ENCODE results near the gene NUP98.
A peak's percentile ranks its signal among the peaks of the same experiment; 100 is the strongest.
"Not testable (repeated sequence)": the region's sequence is repeated elsewhere in the genome, so short reads cannot be mapped to it uniquely, and the experiment has no call there.

Gene NUP98

DNA sequence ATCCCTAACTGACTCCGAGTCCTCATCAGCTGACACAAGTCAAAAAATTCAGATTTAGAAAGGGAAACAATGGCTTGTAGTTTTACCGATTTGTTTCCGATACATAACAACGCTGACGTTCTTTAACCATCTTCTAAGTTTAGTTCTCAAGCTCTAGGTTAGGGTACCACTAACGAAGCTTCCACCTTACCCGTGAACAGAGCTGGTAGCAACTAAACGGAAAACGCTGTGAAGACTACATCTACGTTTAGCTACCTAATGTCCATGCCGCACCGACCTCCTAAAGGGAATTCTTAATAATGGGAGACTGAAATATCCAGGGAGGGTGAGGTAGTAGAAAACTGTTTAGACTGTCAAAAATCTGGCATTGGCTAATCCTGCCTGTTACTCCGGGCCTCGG is 1.0 kb downstream of the NUP98 start:
- no peak for DNase-seq

DNA sequence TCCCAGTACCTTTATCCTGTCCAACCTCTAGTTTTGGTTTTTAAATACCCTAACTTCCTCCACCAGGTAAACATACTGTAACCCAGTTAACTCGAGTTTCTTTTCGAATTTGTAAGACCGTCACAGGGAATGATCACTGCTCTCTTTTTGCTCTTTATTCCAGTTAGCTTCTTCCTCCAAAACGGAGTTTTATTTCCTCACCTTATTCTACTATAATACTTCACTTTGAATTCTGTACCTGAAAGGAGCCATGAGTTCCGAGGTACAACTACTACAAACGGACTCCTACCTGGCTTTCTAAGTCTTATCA is 1.4 kb downstream of the NUP98 start:
- DNase-seq: no peak

GRCh38 chr11:3795131-3796001 is 2.0 kb downstream of the NUP98 start:
- no peak for DNase-seq

- not testable (repeated sequence) for DNase-seq
Observed at GRCh38 chr11:3794387-3794786, 3.0 kb downstream of the NUP98 start.

DNA sequence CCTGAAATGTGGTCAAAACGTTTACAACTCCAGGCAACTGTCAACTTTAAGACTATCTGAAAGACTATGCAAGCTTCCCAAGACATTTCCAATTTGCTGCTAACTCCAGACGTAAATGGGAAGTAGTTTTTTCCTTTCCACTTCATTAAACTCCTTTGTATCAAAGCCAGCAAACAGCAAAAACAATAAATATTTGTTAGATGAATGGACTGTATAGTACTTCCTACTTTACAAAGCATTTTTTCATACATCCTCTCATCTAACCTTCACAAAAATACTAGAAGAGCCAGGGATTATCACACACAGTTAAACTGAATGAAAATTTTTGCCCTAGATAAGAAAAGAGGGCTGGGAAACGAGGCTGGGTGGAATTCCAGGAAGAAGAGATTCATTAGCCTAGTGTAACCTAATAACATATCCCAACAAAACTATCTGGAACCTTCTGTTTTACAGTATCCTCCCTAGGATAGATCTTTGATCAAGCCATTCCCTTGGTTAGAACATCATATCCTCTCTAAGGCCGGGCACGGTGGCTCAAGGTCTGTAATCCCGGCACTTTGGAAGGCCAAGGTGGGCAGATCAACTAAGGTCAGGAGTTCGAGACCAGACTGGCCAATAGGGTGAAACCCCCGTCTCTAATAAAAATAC is 10.4 kb downstream of the NUP98 start:
- DNase-seq: no peak

DNA sequence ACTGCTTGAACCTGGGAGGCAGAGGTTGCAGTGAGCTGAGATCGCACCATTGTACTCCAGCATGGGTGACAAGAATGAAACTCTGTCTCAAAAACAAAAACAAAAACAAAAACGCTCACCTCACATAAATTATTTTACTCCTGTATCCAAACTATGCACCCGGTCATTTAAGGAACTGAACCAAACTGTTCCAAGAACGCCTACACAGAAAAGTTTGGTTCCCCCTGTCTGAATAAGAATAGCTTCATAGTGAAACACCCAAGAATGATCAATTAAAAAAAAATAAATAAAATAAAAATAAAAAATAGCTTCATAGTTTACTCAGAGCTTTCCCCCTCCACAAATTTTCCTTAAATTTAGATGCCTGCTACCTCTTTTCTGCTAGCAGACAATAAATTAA is 13.7 kb downstream of the NUP98 start:
- no peak for DNase-seq

DNA sequence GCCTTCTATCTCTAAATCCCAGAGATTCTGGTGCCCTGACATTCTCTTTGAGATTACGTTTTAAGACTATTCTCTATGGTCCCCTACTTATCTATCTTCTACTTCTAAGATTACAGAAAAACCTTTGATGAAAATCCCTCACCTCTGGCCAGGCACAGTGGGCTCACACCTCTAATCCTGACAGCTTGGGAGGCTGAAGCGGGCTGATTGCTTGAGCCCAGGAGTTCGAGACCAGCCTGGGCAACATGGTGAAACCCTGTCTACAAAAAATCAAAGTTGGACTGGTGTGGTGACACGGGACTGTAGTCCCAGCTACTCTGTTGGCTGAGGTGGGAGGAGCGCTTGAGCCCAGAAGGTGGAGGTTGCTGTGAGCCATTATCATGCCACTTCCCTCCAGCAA is 14.4 kb downstream of the NUP98 start:
- no peak for DNase-seq

- peak; percentile 25 for DNase-seq
Observed at GRCh38 chr11:3781423-3781822, 15.9 kb downstream of the NUP98 start.

DNA sequence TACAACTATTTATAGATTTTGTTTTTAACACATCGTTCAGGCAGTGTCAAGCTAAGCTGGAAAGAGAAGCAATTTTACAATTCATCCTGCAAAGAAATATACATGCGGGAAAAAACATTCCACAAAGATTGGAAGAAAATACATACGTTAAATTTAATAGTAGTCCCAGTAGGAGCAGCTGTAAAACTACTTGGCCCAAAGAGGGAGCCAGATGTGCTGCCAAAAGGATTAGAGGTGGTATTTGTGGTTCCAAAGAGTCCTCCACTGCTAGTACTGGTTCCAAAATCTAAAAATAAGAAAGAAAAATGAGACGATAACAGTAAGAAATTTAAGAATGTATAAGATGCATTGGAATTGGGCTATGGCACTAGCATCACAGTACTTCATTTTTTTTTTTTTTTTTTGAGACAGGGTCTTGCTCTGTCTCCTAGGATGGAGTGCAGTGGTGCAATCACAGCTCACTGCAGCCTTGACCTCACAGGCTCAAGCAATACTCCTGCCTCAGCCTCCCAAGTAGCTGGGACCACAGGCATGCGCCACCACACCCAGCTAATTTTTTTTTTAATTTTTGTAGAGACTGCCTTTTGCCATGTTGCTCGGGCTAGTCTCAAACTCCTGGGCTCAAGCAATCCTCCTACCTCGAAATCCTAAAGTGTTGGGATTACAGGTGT is 21.5 kb downstream of the NUP98 start:
- DNase-seq: peak; percentile 28

GRCh38 chr11:3773180-3773579 is 24.2 kb downstream of the NUP98 start:
- DNase-seq: no peak

GRCh38 chr11:3767536-3767935 is 29.8 kb downstream of the NUP98 start:
- DNase-seq: no peak

GRCh38 chr11:3766836-3767235 is 30.5 kb downstream of the NUP98 start:
- not testable (repeated sequence) for DNase-seq

GRCh38 chr11:3764266-3764665 is 33.1 kb downstream of the NUP98 start:
- DNase-seq: no peak

GRCh38 chr11:3755151-3755550 is 42.2 kb downstream of the NUP98 start:
- DNase-seq: no peak

GRCh38 chr11:3753110-3753509 is 44.2 kb downstream of the NUP98 start:
- DNase-seq: no peak

- peak; percentile 56 for DNase-seq
Observed at GRCh38 chr11:3747704-3748103, 49.6 kb downstream of the NUP98 start.

DNA sequence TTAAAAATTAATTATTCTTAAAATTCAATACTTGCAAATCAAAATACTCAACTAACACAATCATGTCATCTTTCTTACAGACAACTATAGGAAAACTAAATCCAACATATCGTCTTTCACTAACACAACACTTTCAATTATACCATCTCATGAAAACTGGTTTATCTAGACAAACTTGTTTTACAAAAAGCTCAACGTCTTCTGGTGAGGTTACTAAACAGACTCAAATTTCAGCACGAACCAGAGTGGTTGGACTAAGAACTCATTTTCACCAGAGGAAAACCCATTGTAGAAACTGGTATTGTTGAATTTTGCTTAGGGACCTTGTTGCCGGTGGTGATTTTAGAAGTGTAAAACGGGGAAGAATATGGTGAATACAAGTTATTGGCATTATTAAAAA is 52.2 kb downstream of the NUP98 start:
- DNase-seq: no peak

DNA sequence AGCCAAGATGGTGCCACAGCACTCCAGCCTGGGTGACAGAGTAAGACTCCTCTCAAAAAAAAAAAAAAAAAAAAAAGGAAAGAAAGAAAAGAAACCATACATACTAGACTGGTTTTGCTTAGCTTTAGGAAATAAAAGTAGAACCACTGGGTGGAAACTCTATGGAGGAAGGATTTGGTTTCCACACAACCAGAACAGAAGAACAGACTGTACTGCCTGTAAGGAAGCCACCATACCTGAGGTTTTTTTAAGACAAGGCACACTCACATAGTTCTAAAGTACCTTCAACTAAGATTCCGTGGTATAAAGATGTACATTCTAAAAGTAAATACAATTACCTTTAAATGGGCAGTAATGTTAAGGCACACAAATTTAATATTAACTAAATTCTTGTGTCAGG is 58.6 kb downstream of the NUP98 start:
- no peak for DNase-seq

DNA sequence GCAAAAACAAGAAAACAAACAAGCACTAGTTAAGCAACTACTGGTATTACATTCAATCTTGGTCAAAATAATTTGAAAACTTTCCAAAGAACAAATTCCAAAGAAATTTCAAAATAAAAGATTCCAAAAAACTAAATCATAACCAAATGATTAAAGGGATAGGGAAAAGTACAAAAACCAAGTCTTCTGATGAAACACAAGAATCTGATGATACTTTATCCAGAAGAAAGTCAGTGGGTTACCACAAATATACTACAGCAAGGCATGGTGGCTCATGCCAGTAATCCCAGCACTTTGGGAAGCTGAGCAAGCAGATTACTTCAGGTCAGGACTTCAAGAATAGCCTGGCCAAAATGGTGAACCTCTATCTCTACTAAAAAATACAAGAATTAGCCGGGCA is 59.1 kb downstream of the NUP98 start:
- peak; percentile 62 for DNase-seq

DNA sequence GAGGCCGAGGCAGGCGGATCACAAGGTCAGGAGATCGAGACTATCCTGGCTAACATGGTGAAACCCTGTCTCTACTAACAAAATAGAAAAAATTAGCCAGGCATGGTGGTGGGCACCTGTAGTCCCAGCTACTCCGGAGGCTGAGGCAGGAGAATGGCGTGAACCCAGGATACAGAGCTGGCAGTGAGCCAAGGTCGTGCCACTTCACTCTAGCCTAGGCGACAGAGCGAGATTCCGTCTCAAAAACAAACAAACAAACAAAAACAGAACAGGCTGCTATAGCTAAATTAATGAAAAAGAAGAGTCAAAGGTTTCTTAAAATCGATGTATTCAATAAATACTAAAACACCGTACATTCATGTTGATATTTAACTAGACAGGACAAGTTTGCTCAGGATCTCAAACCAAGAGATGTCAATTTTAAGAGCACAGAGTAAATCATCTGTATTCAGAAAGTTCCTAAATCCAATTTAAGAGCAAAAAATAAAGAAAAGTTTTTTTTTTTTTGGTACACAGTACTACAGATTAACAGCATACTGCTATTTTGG is 59.9 kb downstream of the NUP98 start:
- DNase-seq: no peak

GRCh38 chr11:3736816-3737215 is 60.5 kb downstream of the NUP98 start:
- no peak for DNase-seq

DNA sequence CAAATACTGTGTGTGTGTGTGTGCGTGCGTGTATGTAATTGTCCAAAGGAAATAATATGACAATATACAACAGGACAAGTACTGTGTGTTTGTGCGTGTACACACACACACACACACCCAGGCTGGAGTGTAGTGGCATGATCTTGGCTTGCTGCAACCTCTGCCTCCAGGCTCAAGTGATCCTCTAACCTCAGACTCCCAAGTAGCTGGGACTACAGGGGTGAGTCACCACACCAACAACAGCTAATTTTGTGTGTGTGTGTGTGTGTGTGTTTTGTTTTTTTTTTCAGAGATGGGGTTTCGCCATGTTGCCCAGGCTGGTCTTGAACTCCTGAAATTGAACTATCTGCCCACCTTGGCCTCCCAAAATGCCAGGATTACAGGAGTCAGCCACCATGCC is 61.5 kb downstream of the NUP98 start:
- no peak for DNase-seq

DNA sequence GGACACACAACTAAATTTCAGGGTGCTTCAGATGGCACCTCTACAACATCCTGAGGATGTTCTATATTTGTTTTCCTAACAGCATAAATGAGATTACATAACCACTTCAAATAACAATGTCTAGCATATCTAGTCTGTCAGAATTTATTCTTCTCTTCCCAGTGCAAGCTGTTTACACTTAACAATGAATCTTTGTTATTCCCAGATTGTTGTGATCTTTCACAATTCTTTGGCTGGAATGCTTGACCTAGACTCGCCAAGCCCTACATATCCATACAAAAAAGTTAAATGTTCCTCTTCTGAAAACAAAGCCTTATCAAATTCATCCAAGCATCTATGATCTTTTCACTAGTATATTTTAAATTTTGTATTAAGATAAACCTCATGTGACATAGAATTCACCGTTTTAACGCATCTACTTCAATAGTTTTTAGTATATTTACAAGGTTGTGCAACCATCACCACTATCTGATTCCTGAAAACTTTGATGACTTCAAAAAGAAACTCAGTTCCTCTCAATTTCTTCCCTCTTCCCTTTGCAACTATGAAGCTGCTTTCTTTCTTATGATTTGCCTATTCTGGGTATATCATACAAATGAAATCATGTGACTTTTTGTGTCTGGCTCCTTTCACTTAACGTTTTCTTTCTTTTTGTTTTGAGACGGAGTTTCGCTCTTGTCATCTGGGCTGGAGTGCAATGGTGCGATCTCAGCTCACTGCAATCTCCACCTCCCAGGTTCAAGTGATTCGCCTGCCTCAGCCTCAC is 64.5 kb downstream of the NUP98 start:
- DNase-seq: no peak
